ENCODE measurements around the gene MKX.

GRCh38 chr10:27646194-27646593, 99.4 kb downstream of the MKX start:
- TF ChIP-seq, protein P1, sequence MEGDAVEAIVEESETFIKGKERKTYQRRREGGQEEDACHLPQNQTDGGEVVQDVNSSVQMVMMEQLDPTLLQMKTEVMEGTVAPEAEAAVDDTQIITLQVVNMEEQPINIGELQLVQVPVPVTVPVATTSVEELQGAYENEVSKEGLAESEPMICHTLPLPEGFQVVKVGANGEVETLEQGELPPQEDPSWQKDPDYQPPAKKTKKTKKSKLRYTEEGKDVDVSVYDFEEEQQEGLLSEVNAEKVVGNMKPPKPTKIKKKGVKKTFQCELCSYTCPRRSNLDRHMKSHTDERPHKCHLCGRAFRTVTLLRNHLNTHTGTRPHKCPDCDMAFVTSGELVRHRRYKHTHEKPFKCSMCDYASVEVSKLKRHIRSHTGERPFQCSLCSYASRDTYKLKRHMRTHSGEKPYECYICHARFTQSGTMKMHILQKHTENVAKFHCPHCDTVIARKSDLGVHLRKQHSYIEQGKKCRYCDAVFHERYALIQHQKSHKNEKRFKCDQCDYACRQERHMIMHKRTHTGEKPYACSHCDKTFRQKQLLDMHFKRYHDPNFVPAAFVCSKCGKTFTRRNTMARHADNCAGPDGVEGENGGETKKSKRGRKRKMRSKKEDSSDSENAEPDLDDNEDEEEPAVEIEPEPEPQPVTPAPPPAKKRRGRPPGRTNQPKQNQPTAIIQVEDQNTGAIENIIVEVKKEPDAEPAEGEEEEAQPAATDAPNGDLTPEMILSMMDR (IDR thresholded peaks at IDR 0.05): no peak
- TF ChIP-seq POLR2A (IDR thresholded peaks at IDR 0.05) (no peak), POLR2AphosphoS5 (IDR thresholded peaks at IDR 0.05) (no peak)
